Esophagus squamous epithelium (tissue), 5 donors: ENCODE measurements around the gene ARRDC3. TPM values are rescaled to one million over a fixed set of nuclear protein-coding genes. Genes with fewer than 3 reads are reported as not detected.
"Not testable (repeated sequence)": the region's sequence is repeated elsewhere in the genome, so short reads cannot be mapped to it uniquely, and the experiment has no call there.

ENCODE experiments used
- DNase-seq: peaks from one replicate; lab custom pipeline; 2025; lab: John Stamatoyannopoulos, UW
- H3K27ac ChIP-seq, 4 donors: fragments of 200-600 bp; sonication (generic); one replicate each; pipeline ENCODE4 v1.5.1; 2016 to 2019; ENCODE audit warnings: mild to moderate bottlenecking in 1 of 4
- H3K27me3 ChIP-seq, 4 donors: fragments of 200-600 bp; sonication (generic); 1 replicate in 3 of 4; 2 replicates in 1 of 4; pipeline versions ENCODE4 v1.5.1 to v1.6.0; 2017 to 2021; ENCODE audit warnings: antibody characterized with exemption in 1 of 4
- H3K36me3 ChIP-seq, 3 donors: fragments of 200-600 bp; sonication (generic); one replicate each; pipeline ENCODE4 v1.5.1; 2016 to 2019
- H3K4me1 ChIP-seq, 3 donors: fragments of 200-600 bp; sonication (generic); one replicate each; pipeline ENCODE4 v1.5.1; 2017 to 2019
- H3K4me3 ChIP-seq, 4 donors: fragments of 200-600 bp; sonication (generic); 1 replicate in 3 of 4; 2 replicates in 1 of 4; pipeline ENCODE4 v1.5.1; 2016 to 2019; ENCODE audit warnings: mild to moderate bottlenecking in 2 of 4, moderate library complexity in 1 of 4
- H3K9me3 ChIP-seq, 3 donors: fragments of 200-600 bp; sonication (generic); one replicate each; pipeline ENCODE4 v1.5.1; 2016 to 2019
- CTCF ChIP-seq, 6 experiments: fragments of 450-650 bp in 4 of 6; fragments of 200-600 bp in 2 of 6; sonication (generic) in 2 of 6; IDR thresholded peaks; one replicate each; pipeline ENCODE4 v1.5.1; 2016 to 2019; ENCODE audit warnings: antibody characterized with exemption in 6 of 6, mild to moderate bottlenecking in 4 of 6, moderate library complexity in 4 of 6
- POLR2A ChIP-seq, 4 donors: fragments of 450-650 bp; IDR thresholded peaks; one replicate each; pipeline ENCODE4 v1.6.1; 2017; ENCODE audit warnings: antibody characterized with exemption in 4 of 4, mild to moderate bottlenecking in 4 of 4, moderate library complexity in 3 of 4
- WGBS, 2 donors: methylation state at CpG; one replicate each; pipeline ENCODE4 v1.1.5; 2018; 5-methylcytosine and 5-hydroxymethylcytosine counted together
- intact Hi-C: fragments of 100-400 bp; cut with DNase I; formaldehyde crosslinking; loops from one replicate; pipeline ENCODE4 v1.15.0; 2022
- total RNA-seq, 4 donors: library from RNA; depleted of rRNA; stranded (reverse); fragments of >200 nt; gene quantifications; one replicate each; pipeline ENCODE4 v1.1.0, GENCODE V29; 2016
- donor health status: DM: yes; HTN: yes; CAD: no.

Gene ARRDC3
- total RNA-seq, 4 donors from 2014 or later: 35.4 to 64.8 (median 54.7) TPM

- Histone ChIP-seq H3K4me1 (no peaks in the 10 kb centered on the region), H3K36me3 (no peaks in the 10 kb centered on the region), H3K27me3 (no peaks in the 10 kb centered on the region), H3K9me3 (no peaks in the 10 kb centered on the region), H3K27ac (no peak overlapping the region), H3K4me3 (no peak overlapping the region)
- TF ChIP-seq POLR2A (IDR thresholded peaks at IDR 0.05): no peak
- TF ChIP-seq CTCF (IDR thresholded peaks at IDR 0.05): no peak
- intact Hi-C loops: no loop called here
- DNase-seq: no peak
- 74 to 78% methylated on average over 1 of the region's 1 CpG for WGBS, 2 donors
Measured at GRCh38 chr5:91329283-91329682, 53.8 kb downstream of the ARRDC3 start.

- intact Hi-C loops: no loop called here
- Histone ChIP-seq H3K4me3 (no peak overlapping the region), H3K36me3 (no peaks in the 10 kb centered on the region), H3K27me3 (no peaks in the 10 kb centered on the region), H3K4me1 (no peaks in the 10 kb centered on the region), H3K27ac (no peak overlapping the region), H3K9me3 (no peaks in the 10 kb centered on the region)
- no peak for DNase-seq
- TF ChIP-seq CTCF (IDR thresholded peaks at IDR 0.05) (no peak), POLR2A (IDR thresholded peaks at IDR 0.05) (no peak)
- 60 to 67% methylated on average over 4 of the region's 4 CpGs for WGBS, 2 donors
Measured at GRCh38 chr5:91328743-91329142, 54.4 kb downstream of the ARRDC3 start.

- H3K9me3 ChIP-seq, intact Hi-C loops: not testable (repeated sequence)
Measured at GRCh38 chr5:91322981-91323380, 60.1 kb downstream of the ARRDC3 start.

GRCh38 chr5:91319667-91320066, 63.5 kb downstream of the ARRDC3 start:
- no peak for TF ChIP-seq POLR2A (IDR thresholded peaks at IDR 0.05)
- TF ChIP-seq CTCF (IDR thresholded peaks at IDR 0.05): no peak
- intact Hi-C loops: no loop called here

More at GRCh38 chr5:91322981-91323380, 60.1 kb downstream of the ARRDC3 start:
- not testable (repeated sequence) for H3K4me3 ChIP-seq, H3K27ac ChIP-seq, DNase-seq, H3K27me3 ChIP-seq, H3K4me1 ChIP-seq, H3K36me3 ChIP-seq
- 77 to 86% methylated on average over 2 to 4 of the region's 4 CpGs for WGBS, 2 donors

GRCh38 chr5:91318724-91319123, 64.4 kb downstream of the ARRDC3 start:
- WGBS, 2 donors: 81 to 87% methylated on average over 8 to 9 of the region's 9 CpGs
- Histone ChIP-seq H3K4me1 (peaks cover 11 to 12% (median 12%) of the 10 kb centered on the region in 3 donors), H3K27ac (no peak overlapping the region), H3K9me3 (no peaks in the 10 kb centered on the region), H3K27me3 (no peaks in the 10 kb centered on the region), H3K36me3 (no peaks in the 10 kb centered on the region), H3K4me3 (no peak overlapping the region)
- no peak for DNase-seq
- intact Hi-C loops: no loop called here
- TF ChIP-seq POLR2A (IDR thresholded peaks at IDR 0.05) (no peak), CTCF (IDR thresholded peaks at IDR 0.05) (no peak)

More at GRCh38 chr5:91319667-91320066, 63.5 kb downstream of the ARRDC3 start:
- Histone ChIP-seq H3K27me3 (no peaks in the 10 kb centered on the region), H3K4me3 (no peak overlapping the region), H3K27ac (no peak overlapping the region), H3K4me1 (peaks cover 3% of the 10 kb centered on the region in 3 donors), H3K9me3 (no peaks in the 10 kb centered on the region), H3K36me3 (no peaks in the 10 kb centered on the region)
- DNase-seq: no peak
- WGBS, 2 donors: 79 to 86% methylated on average over 2 of the region's 2 CpGs
